GM21423 (cell line): ENCODE data around the gene SMYD3.
A peak's percentile ranks its signal among the peaks of the same experiment; 100 is the strongest.
"Not testable (repeated sequence)": the region's sequence is repeated elsewhere in the genome, so short reads cannot be mapped to it uniquely, and the experiment has no call there.

Source experiments
- ATAC-seq: cut with Tn5 transposase; IDR thresholded peaks from one replicate; pipeline ENCODE4 v1.9.1; 2021; ENCODE audit warnings: mild to moderate bottlenecking, moderate library complexity; ENCODE audit not compliant: unreplicated experiment

SMYD3 gene

DNA sequence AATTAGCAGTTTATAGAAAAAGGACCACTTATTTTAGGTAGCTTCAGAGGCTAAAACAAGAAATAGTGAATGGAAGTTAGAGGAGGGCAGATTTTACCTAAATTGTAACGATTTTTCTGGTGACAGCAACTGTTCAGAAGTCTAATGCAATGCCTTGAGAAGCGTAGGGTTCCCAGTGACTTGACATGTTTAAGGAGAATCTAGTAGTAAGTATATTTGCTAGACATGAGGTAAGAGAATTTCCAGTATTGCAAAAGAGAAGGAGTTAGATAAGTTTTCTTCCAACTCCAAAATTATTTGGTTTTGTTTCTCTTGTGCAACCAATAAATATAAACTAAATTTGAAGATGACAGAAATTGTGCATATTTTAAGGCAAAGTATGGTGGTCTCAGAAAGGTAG lies 140.0 kb downstream of the SMYD3 start:
- no peak for ATAC-seq

DNA sequence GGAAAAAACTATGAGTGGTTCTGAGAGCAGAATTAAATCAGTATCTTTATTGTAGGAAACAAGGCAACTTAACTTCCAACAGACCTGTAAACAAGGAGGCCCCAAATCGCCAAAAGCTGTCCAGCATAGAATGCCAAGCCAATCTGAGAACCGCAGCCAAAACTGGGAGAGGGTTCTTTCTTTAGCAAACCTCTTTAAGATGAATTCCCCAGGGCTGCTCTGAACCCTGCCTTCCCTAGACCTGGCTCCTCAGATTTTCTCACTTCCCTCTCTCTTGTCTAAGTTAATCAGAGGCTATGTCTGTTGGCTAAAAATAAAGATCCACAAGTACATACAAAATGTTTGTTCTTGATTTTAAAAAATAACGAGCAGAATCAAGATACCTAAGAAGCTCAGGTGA lies 141.4 kb downstream of the SMYD3 start:
- peak; percentile 46 for ATAC-seq

DNA sequence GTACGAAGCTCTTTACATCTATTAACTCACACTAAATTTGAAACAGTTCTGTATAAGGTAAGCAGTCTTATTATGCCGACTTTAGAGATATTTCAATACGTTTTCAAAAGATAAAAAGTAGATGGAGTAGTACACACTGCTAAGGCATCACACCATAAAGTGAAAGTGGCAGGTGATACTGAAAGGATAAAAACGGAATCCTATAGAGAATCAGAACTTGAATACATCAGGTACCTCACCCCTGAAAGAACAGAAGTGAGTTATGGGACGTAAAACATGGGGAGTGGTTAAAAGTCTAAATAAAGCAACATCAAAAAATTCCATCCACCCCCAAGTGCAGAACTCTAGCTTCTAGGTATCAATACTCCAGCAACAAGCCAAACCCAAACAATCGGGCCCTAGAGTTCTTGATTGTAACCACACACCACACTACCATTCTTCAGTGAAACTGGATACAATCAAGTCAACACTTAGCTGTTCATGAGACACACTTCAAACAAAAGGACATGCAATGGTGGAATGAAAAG lies 142.6 kb downstream of the SMYD3 start:
- ATAC-seq: no peak

DNA sequence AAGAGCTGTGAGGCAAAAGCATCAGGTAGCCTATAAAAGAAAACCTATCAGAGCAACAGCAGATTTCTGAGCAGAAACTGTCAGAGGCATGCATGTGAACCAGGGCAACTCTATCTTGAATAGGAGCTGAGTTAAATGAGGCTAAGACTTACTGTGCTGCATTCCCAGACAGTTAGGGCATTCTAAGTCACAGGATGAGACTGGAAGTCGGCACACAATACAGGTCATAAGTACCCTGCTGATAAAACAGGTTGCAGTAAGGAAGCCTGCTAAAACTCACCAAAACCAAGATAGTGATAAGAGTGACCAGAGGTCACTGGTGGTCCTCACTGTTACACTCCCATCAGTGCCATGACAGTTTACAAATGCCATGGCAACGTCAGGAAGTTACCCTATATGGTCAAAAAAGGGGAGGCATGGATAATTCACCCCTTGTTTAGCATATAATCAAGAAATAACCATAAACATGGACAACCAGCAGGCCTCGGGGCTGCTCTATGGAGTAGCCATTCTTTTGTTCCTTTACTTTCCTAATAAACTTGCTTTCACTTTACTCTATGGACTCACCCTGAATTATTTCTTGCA lies 150.0 kb downstream of the SMYD3 start:
- ATAC-seq: not testable (repeated sequence)

DNA sequence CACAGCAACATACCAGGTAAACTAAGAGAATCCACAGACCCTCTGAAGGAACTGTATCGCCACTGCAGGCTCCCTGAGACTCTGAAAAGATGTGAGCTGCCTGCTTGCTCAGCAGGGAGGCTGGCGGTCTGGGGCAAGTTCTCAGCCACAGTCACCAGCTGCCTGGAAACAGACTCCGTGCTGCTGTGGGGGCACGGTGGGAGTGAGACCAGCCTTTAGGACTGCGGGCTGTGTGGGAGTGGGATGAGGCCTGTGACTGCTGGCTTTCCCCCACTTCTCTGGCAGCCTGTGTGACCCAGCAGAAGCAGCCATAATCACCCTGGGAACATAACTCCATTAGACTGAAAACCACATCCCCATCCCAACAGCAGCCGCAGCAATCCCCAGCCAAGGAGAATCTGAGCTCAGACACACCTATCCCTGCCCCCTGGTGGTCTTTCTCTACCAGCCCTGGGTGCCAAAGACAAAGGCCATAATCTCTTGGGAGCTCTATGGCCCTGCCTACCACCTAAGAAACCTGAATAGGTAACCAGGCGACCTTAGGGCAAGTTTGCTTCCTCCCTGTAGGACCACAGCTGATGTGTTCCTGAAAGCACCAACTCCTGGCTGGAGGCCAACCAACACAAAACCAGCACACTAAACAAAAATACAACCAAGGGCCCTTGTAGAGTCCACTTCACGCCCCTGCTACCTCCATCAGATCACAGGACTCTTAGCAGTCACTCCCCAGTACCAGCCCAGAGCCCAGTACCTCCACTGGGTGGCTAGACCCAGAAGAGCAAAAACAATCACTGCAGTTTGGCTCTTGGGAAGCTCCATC lies 151.5 kb downstream of the SMYD3 start:
- ATAC-seq: no peak

DNA sequence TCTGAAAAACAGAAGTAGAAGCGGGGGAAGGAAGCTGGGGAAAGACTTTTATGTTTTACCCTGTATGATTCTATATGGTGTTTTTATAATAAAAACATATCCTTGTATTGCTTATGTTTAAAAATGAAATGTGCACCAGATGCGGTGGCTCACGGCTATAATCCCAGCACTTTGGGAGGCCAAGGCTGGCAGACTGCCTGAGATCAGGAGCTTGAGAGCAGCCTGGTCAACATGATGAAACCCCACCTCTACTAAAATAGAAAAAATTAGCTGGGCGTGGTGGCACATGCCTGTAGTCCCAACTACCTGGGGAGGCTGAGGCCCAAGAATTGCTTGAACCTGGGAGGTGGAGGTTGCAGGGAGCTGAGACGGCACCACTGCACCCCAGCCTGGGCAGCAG lies 155.4 kb downstream of the SMYD3 start:
- ATAC-seq: no peak

DNA sequence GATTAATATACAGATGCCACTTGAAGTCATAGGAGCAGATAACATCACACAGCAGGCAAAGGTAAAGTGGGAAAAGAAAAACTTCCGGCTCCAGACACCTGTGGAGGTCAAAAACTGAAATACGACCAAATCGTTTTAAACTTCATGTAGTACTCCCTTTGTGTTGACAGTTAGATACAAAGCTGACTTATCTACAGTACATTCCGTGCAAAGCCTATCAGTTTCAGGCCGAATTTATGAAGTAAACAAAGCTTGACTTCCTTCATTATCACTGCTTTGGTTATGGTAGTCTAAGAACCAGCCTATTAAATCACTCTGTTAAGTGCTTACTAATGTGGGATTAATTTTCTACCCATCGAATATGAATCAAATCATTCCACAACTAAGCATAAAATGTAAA lies 156.3 kb downstream of the SMYD3 start:
- no peak for ATAC-seq

DNA sequence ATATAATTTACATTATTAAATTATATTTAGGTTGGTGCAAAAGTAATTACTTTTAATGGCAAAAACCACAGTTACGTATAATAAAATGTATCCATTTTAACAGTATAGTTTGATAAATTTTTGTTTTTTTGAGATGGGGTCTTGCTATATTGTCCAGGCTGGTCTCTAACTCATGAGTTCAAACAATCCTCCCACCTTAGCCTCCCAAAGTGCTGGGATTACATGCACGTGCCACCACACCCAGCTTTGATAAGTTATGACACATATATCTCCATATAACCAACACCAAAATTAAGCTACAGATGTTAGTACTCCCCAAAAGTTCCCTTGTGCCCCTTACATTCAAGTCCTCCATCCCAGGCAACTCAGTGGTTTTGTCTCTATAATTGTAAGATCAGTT lies 163.1 kb downstream of the SMYD3 start:
- no peak for ATAC-seq

DNA sequence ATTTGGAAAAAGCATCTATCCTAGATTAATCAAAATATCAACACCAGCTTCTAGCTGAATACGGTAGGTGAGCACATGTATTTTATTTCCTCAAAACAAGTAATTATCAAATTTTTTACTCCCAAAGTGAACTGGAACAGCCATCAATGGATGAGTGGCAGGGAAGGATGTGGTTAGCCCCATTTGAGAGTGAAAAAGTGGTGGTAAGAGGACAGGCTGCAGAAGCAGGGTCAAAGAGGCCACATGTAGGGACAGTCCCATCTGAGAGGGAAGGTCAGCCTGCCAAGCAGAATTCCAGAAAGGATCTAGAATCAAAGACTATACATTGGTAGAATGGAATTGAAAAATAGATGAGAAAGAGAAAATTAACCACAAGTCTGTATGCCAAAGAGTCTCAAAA lies 163.8 kb downstream of the SMYD3 start:
- ATAC-seq: peak; percentile 71

DNA sequence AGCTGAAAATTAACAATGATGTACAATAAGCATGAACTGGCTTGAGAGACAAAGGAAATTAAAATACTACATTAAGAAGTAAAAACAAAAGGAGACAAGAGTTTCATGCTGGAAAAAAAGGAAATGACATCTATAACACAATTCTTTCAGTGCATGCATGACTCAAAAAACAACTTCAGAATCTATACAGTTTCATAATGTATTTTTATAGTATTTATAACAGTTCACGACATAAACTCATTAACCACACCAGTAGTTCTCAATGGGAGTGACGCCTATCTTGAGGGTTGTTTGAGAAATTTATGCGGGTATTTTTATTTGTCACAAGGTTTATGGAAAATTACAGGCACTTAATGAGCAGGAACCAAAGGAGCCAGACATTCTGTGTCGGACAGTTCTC lies 168.5 kb downstream of the SMYD3 start:
- ATAC-seq: no peak

DNA sequence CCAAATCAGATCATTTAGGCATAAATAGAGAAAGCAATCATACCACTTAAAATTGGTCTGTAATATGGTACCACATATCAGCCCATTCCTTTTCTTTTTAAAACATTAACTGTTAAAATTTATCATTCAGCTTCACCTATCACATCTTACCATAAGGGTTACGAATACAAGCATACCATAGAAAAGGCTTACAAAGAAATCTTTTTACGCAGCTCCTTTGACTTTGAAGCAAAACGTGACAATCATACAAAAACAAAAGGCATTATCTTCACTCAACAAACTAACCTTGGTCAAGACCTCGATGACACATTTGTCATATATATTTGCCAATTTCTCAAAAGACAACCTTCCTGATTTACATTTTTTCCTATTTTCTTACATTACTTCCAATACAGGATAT lies 169.0 kb downstream of the SMYD3 start:
- ATAC-seq: no peak

DNA sequence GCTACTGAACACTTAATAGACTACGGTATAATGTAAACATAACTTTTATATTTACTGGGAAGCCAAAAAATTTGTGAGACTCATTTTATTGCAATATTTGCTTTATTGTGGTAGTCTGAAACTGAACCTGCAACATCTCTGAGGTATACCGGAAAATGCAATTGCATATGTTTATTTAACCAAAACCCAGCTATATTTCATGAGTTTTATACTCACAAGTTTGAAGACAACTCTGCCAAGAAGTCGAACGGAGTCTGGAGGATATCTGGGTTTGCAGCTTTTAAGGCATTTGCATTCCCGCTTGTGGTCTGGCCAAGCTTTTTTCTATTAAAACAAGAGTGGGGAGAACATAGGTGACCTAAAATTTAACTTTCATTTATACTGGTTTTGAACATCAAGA lies 171.9 kb downstream of the SMYD3 start:
- no peak for ATAC-seq

DNA sequence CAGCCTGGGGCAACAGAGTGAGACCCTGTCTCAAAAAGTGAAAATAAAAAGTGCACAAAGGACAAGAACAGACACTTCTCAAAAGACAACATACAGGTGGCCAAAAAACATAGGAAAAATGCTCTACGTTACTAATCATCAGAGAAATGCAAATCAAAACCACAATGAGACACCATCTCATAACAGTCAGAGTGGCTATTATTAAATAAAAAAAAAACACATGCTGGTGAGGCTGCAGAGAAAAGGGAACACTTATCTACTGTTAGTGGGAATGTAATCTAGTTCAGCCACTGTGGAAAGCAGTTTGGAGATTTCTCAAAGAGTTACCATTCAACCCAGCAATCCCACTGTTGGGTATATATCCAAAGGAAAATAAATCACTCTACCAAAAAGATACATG lies 173.2 kb downstream of the SMYD3 start:
- no peak for ATAC-seq

DNA sequence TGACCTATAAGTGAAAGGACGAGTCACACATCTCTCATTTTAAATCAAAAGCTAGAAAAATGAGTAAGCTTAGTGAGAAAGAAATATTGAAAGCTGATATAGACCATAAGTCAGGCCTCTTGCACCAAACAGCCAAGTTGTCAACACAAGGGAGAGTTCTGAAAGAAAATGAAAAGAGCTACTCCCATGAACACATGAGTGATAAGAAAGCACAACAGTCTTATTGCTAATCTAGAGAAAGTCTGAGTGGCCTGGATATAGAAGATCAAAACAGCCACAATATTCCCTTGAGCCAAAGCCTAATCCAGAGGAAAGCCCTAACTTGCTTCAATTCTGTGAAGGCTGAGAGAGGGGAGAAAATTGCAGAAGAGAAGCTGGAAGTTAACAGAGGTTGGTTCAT lies 175.0 kb downstream of the SMYD3 start:
- no peak for ATAC-seq

DNA sequence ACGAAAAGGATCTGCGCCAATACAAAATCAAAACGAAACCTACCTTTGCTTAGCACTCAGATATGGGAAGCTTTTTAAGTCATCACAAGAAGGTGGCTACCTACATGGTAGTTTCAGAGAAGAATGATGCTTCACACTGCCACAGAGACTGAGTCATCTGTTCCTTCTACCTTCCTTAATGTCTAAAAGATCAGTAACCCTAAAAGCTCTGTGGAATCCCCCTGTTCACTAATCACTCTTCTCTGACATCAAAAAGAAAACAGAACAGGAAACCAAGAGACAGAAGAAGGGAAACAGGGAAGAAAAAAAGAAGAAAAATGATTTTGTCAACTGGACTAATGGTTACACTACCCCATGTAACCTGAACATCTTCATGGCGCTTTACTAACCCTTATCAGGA lies 177.2 kb downstream of the SMYD3 start:
- peak; percentile 98 for ATAC-seq

DNA sequence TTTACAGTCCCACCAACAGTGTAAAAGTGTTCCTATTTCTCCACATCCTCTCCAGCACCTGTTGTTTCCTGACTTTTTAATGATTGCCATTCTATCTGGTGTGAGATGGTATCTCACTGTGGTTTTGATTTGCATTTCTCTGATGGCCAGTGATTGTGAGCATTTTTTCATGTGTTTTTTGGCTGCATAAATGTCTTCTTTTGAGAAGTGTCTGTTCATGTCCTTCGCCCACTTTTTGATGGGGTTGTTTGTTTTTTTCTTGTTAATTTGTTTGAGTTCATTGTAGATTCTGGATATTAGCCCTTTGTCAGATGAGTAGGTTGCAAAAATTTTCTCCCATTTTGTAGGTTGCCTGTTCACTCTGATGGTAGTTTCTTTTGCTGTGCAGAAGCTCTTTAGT lies 177.8 kb downstream of the SMYD3 start:
- ATAC-seq: not testable (repeated sequence)

DNA sequence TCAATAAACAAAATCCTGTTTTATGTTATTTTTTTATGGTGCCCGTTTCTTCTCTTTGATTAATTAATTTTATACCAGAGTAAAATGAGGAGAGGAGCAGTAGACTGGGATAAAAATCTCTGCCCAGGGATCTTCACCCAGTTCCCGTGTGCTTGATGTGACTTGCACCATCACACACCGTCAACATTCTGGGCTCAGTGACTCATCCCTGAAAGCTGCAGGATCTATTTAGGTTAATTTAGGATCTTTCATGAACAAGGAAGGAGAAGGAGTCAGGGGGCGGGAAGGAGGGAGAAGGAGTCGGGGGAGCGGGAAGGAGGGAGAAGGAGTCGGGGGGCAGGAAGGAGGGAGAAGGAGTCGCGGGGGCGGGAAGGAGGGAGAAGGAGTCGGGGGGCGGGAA lies 182.4 kb downstream of the SMYD3 start:
- ATAC-seq: no peak

DNA sequence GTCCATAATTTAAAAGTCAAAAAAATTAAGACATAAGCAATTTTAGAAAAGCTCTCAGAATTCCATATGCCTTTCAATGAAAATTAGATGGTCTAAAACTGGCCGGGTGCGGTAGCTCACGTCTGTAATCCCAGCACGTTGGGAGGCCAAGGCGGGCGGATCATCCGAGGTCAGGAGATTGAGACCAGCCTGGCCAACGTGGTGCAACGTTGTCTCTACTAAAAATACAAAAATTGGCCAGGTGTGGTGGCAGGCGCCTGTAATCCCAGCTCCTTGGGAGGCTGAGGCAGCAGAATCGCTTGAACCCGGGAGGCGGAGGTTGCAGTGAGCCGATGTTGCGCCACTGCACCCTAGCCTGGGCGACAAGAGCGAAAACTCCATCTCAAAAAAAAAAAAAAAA lies 183.0 kb downstream of the SMYD3 start:
- ATAC-seq: not testable (repeated sequence)

DNA sequence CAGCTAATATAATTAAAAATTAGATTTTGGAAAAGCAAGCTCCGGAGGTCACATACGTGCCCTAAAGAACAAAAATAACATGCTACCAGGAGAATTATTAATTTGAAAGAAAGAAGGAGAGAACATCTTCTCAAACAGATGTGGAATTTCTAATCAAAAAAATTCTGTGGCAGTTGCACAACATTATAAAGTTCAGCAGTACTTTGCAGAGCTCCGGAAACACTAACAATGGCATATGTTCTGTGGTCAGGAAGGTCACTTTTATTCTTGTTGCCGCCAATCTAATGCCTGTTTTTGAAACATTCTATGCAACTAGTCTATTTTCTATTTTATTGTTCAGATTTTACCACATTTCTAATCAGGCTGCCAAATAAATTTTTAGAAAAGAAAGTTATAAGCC lies 186.8 kb downstream of the SMYD3 start:
- ATAC-seq: no peak

DNA sequence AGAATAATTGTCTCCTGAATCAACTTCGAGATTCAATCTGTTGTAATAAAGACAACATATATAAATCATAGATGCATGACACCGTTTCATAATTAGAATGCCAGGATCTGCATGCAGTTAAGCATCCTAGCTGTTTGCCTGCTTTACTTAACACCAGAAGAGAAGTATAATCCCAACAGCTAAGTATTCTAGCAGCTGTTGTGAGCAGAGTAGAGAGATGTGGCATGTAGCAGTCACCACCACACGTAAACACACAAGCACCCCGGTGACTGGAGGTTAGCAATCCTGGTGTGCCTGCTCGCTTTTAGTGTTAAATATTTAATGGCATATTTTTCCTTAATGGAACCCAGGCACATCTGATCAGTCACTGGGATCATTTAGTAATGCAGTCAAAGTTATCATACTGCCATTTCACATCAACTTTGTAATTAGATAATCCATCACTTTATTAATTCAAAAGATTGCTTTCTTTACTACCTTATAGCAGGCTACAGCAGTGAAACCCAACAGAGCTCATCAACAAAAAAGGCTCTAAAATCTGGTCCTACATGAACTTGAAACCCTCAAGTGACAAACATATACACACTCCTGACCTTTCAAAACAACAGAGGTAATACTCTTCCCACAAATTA lies 187.9 kb downstream of the SMYD3 start:
- no peak for ATAC-seq

DNA sequence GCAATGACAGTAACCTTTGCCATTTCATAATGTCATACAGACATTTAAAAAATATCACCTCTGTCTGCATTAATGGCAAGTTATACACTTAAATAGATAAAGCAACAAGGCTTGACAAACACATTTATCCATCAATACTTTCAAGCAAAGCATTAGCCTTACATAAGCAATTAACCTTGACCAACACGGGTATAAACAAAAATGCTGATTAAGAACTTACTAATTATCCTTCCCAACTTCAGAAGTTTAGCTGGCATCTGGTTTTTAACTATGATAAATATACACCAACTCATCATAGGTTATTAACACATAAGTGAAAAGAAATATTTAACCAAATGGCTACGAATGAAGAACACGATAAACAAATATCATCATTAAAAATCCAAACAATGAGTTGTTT lies 188.5 kb downstream of the SMYD3 start:
- ATAC-seq: no peak

DNA sequence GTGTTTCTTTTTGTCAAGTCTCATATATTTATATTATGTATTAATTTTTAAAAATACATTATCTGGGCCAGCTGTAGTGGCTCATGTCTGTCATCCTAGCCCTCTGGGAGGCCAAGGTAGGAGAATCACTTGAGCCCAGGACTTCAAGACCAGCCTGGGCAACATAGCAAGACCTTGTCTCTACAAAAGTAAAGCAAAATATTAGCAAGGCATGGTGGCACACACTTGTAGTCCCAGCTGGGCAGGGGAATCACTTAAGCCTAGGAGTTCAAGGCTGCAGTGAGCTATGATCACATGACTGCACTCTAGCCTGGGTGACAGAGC lies 189.1 kb downstream of the SMYD3 start:
- no peak for ATAC-seq
